Pancreas (tissue), 10 donors: ENCODE measurements around the gene WSCD2. TPM values are rescaled to one million over a fixed set of nuclear protein-coding genes. Genes with fewer than 3 reads are reported as not detected.

Experiments used
- ATAC-seq, 4 donors: fragments of 200-7000 bp; cut with Tn5 transposase; one replicate each; pipeline versions ENCODE4 v1.8.0 to v1.9.1; 2020; ENCODE audit warnings: mild to moderate bottlenecking in 4 of 4, moderate library complexity in 4 of 4
- DNase-seq, 6 donors: peaks; one replicate each; pipeline ENCODE4 v3.0.0-alpha.2; 2020
- FAIRE-seq: peaks from 2 replicates; lab custom pipeline; 2012; peaks lifted over from hg19 to GRCh38; lab: Jason Lieb, UNC
- H3K27ac ChIP-seq, 4 donors: fragments of 200-600 bp; sonication (generic); 1 replicate in 3 of 4; 2 replicates in 1 of 4; pipeline versions ENCODE4 v1.5.0 to v1.8.0; 2020
- H3K27me3 ChIP-seq, 4 donors: fragments of 200-600 bp; one replicate each; pipeline ENCODE4 v1.8.0; 2021
- H3K36me3 ChIP-seq, 3 donors: fragments of 200-600 bp; sonication (generic) in 1 of 3; one replicate each; pipeline versions ENCODE4 v1.5.0 to v1.8.0; 2020 to 2021
- H3K4me1 ChIP-seq, 3 donors: fragments of 200-600 bp; one replicate each; pipeline ENCODE4 v1.8.0; 2021
- H3K4me3 ChIP-seq, 4 donors: fragments of 200-600 bp; sonication (generic) in 2 of 4; one replicate each; pipeline versions ENCODE4 v1.5.0 to v1.8.0; 2020 to 2021
- H3K9me3 ChIP-seq, 4 donors: fragments of 200-600 bp; one replicate each; pipeline ENCODE4 v1.8.0; 2021
- WGBS, 2 donors: extraction: QIAGEN DNeasy Blood & Tissue Kit; methylation state at CpG; one replicate each; pipeline ENCODE4 v1.1.7; 2013; 5-methylcytosine and 5-hydroxymethylcytosine counted together
- intact Hi-C, 3 donors: fragments of 100-400 bp; cut with DNase I; formaldehyde crosslinking; loops; one replicate each; pipeline versions ENCODE4 v1.11.1 to v1.14.2; 2022
- polyA plus RNA-seq, 2 donors: library from polyadenylated mRNA; stranded (reverse); fragments of 200-250 nt; gene quantifications; one replicate each; pipeline ENCODE4 v1.2.3, GENCODE V29; 2013
- total RNA-seq, 6 donors: library from RNA; stranded (reverse); fragmentation: NEBNext Ultra II Directional in 4 of 6; extraction: Animal tissue kit (Norgen Biotek cat#: 25700) in 4 of 6; gene quantifications; one replicate each; pipeline versions ENCODE4 v1.2.1 to v1.2.4, GENCODE V29; 2021 to 2023
- TF ChIP-seq, protein P1 (sequence below), 4 donors: fragments of 200-600 bp; sonication (generic) in 3 of 4; IDR thresholded peaks; one replicate each; pipeline versions ENCODE4 v1.5.0 to v1.8.0; 2021; ENCODE audit warnings: antibody characterized with exemption in 4 of 4
- donor health status: healthy with polysubstance abuse.
- donor health status: DM: no; HTN: no; CAD: no; lungs with moderate emphysema.
- donor health status: DM: no; HTN: no; CAD: no.
- donor health status: control.
- donor health status: control.
- donor health status: Bipolar disorder and iron deficiency.
- donor health status: DM: yes; HTN: yes; CAD: no.
- donor health status: DM: no; HTN: no; CAD: no.
- donor health status: DM: no; HTN: no; CAD: no.
- donor health status: DM: yes; HTN: yes; CAD: no.

WSCD2 gene
- total and polyA plus RNA-seq, 8 donors = 0.14 to 5.8 (median 1.1) TPM; not detected in 1

GRCh38 chr12:108254030-108254429 lies 124.9 kb downstream of the WSCD2 start:
- ATAC-seq (no peak), DNase-seq (no peak), FAIRE-seq (no peak)
- Histone ChIP-seq H3K27ac (no peak overlapping the region), H3K27me3 (peaks cover 0 to under 1% (median 0%) of the 10 kb centered on the region in 4 donors), H3K9me3 (no peaks in the 10 kb centered on the region), H3K4me3 (no peak overlapping the region), H3K4me1 (no peaks in the 10 kb centered on the region), H3K36me3 (no peaks in the 10 kb centered on the region)
- 38 to 46% methylated on average over 5 of the region's 5 CpGs for WGBS, 2 donors
- intact Hi-C loops = no loop called here
- TF ChIP-seq, protein P1, sequence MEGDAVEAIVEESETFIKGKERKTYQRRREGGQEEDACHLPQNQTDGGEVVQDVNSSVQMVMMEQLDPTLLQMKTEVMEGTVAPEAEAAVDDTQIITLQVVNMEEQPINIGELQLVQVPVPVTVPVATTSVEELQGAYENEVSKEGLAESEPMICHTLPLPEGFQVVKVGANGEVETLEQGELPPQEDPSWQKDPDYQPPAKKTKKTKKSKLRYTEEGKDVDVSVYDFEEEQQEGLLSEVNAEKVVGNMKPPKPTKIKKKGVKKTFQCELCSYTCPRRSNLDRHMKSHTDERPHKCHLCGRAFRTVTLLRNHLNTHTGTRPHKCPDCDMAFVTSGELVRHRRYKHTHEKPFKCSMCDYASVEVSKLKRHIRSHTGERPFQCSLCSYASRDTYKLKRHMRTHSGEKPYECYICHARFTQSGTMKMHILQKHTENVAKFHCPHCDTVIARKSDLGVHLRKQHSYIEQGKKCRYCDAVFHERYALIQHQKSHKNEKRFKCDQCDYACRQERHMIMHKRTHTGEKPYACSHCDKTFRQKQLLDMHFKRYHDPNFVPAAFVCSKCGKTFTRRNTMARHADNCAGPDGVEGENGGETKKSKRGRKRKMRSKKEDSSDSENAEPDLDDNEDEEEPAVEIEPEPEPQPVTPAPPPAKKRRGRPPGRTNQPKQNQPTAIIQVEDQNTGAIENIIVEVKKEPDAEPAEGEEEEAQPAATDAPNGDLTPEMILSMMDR (IDR thresholded peaks at IDR 0.05) = no peak

- H3K4me1 ChIP-seq = no peaks in the 10 kb centered on the region
- 23 to 27% methylated on average over 13 of the region's 13 CpGs for WGBS, 2 donors
- no peak overlapping the region for H3K27ac ChIP-seq
- H3K27me3 ChIP-seq = no peaks in the 10 kb centered on the region
- FAIRE-seq (no peak), DNase-seq (no peak), ATAC-seq (no peak)
- no peak overlapping the region for H3K4me3 ChIP-seq
- H3K9me3 ChIP-seq = no peaks in the 10 kb centered on the region
- H3K36me3 ChIP-seq = no peaks in the 10 kb centered on the region
- TF ChIP-seq, protein P1 (IDR thresholded peaks at IDR 0.05) = no peak
- intact Hi-C loops = no loop called here
These were observed 125.6 kb downstream of the WSCD2 start for GRCh38 chr12:108254517-108255251.

GRCh38 chr12:108255252-108255602 lies 126.1 kb downstream of the WSCD2 start:
- no peak for ATAC-seq
- WGBS, 2 donors = 28 to 38% methylated on average over 3 of the region's 3 CpGs
- H3K27me3 ChIP-seq = no peaks in the 10 kb centered on the region
- no peak overlapping the region for H3K27ac ChIP-seq
- no peaks in the 10 kb centered on the region for H3K9me3 ChIP-seq
- no peak for FAIRE-seq
- H3K4me3 ChIP-seq = no peak overlapping the region
- TF ChIP-seq, protein P1 (IDR thresholded peaks at IDR 0.05) = no peak
- H3K4me1 ChIP-seq = no peaks in the 10 kb centered on the region
- DNase-seq = no peak
- H3K36me3 ChIP-seq = no peaks in the 10 kb centered on the region
- intact Hi-C loops = no loop called here

GRCh38 chr12:108257004-108257403 lies 127.9 kb downstream of the WSCD2 start:
- DNase-seq (no peak), FAIRE-seq (no peak), ATAC-seq (no peak)
- no peaks in the 10 kb centered on the region for H3K9me3 ChIP-seq
- no peaks in the 10 kb centered on the region for H3K27me3 ChIP-seq
- H3K4me3 ChIP-seq = no peak overlapping the region
- H3K27ac ChIP-seq = no peak overlapping the region
- no peaks in the 10 kb centered on the region for H3K4me1 ChIP-seq
- intact Hi-C loops = no loop called here
- WGBS, 2 donors = 29 to 30% methylated on average over 3 of the region's 3 CpGs
- TF ChIP-seq, protein P1 (IDR thresholded peaks at IDR 0.05) = no peak
- H3K36me3 ChIP-seq = no peaks in the 10 kb centered on the region

DNA sequence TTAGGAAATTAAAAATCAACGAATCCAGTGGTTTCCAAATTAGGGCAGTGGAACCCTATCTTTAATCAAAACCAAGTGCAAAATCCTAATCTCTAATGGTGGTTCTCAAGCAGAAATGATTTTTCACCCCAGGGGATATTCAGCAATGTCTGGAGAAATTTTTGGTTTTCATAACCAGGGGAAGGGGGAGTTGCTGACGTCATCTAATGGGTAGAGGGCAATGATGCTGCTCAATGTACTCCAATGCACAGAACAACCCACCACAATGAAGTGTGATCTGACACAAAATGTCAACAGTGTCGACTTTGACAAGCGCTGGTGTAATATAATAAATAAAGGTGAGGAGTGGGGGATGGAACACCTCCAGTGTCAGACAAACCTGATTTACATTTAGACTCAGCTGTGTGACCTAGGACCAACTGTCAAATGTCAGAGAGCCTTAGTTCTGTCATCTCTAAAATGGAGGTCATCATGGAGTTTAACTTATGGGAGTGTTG lies 128.6 kb downstream of the WSCD2 start:
- no peak overlapping the region for H3K4me3 ChIP-seq
- no peak overlapping the region for H3K27ac ChIP-seq
- H3K9me3 ChIP-seq = no peaks in the 10 kb centered on the region
- WGBS, 2 donors = 58 to 63% methylated on average over 4 of the region's 4 CpGs
- ATAC-seq (no peak), FAIRE-seq (no peak), DNase-seq (no peak)
- H3K27me3 ChIP-seq = no peaks in the 10 kb centered on the region
- no peaks in the 10 kb centered on the region for H3K4me1 ChIP-seq
- TF ChIP-seq, protein P1 (IDR thresholded peaks at IDR 0.05) = no peak
- intact Hi-C loops = no loop called here
- no peaks in the 10 kb centered on the region for H3K36me3 ChIP-seq
